HCT116 (cell line): ENCODE data around the gene FGD5. TPM values are rescaled to one million over a fixed set of nuclear protein-coding genes. Genes with fewer than 3 reads are reported as not detected.

Source experiments
- ATAC-seq: fragments of 200-7000 bp; cut with Tn5 transposase; 2 replicates; pipeline ENCODE4 v1.9.1; 2020; ENCODE audit warnings: mild to moderate bottlenecking, moderate library complexity
- BruUV-seq: library from RNA; stranded (reverse); fragments of 400-500 nt; replicated peaks from 2 replicates; lab custom pipeline; 2021; lab: Mats Ljungman, UMichigan
- CTCF ChIA-PET: fragments of 300-600 bp; sonication (Branson Sonifier 250); formaldehyde crosslinking; loops from one replicate; lab custom pipeline; 2021; ENCODE audit warnings: antibody characterized with exemption; lab: Charles Lee
- POLR2A ChIA-PET: fragments of 300-600, 350-600 bp; sonication (Branson Sonifier 250); formaldehyde crosslinking; loops from one replicate; lab custom pipeline; 2021; ENCODE audit warnings: antibody characterized with exemption; lab: Charles Lee
- RAD21 ChIA-PET, 2 experiments: fragments of 300-600 bp; sonication (Branson Sonifier 250); formaldehyde crosslinking; loops; one replicate each; lab custom pipeline; 2023; ENCODE audit warnings: low total read pairs in 2 of 2; ENCODE audit not compliant: uncharacterized antibody in 2 of 2, unreplicated experiment in 2 of 2, low non-redundant PET in 1 of 2; lab: Charles Lee
- DNase-seq: peaks from one replicate; pipeline ENCODE4 v3.0.0-alpha.2; 2010; ENCODE audit warnings: low read depth, low spot score
- H2AFZ ChIP-seq: fragments of 200-600 bp; shearing (Covaris generic), sonication (generic); 2 replicates; pipeline ENCODE4 v1.6.1; 2017; ENCODE audit warnings: low read depth, mixed run types, mixed read lengths, antibody characterized with exemption, low read length; ENCODE audit not compliant: poor library complexity, severe bottlenecking
- H3K27ac ChIP-seq: 2 replicates; pipeline ENCODE4 v1.5.1; 2012; ENCODE audit warnings: low read depth, low read length
- H3K27me3 ChIP-seq: fragments of 200-600 bp; sonication (generic); 2 replicates; pipeline ENCODE4 v1.6.1; 2016; ENCODE audit warnings: mixed run types, low read length, mixed read lengths; ENCODE audit not compliant: insufficient read depth
- H3K36me3 ChIP-seq, 2 experiments: fragments of 200-500 bp in 1 of 2; fragments of 200-600 bp in 1 of 2; sonication (Bioruptor generic) in 1 of 2; sonication (generic) in 1 of 2; 2 replicates each; pipeline versions ENCODE4 v1.5.1 to v1.6.1; 2014 to 2016; ENCODE audit warnings: low read length in 2 of 2, inconsistent platforms in 1 of 2, mixed read lengths in 1 of 2, mixed run types in 1 of 2; ENCODE audit not compliant: insufficient read depth in 2 of 2, control insufficient read depth in 1 of 2
- H3K4me1 ChIP-seq, 2 experiments: fragments of 200-600 bp in 1 of 2; sonication (generic) in 1 of 2; 2 replicates each; pipeline versions ENCODE4 v1.5.1 to v1.6.1; 2012 to 2017; ENCODE audit warnings: low read length in 2 of 2, inconsistent platforms in 1 of 2, mild to moderate bottlenecking in 1 of 2, mixed read lengths in 1 of 2, mixed run types in 1 of 2, moderate library complexity in 1 of 2; ENCODE audit not compliant: insufficient read depth in 2 of 2, control insufficient read depth in 1 of 2
- H3K4me2 ChIP-seq: fragments of 200-600 bp; sonication (generic); 2 replicates; pipeline ENCODE4 v1.6.1; 2017; ENCODE audit warnings: mixed run types, low read length, mixed read lengths
- H3K4me3 ChIP-seq, 2 experiments: fragments of 200-600 bp in 1 of 2; sonication (generic) in 1 of 2; replicated peaks in 1 of 2; 2 replicates each; pipeline ENCODE4 v1.5.1; 2011 to 2016; ENCODE audit warnings: low read length in 2 of 2, control low read depth in 1 of 2, low read depth in 1 of 2, mild to moderate bottlenecking in 1 of 2, mixed read lengths in 1 of 2, mixed run types in 1 of 2
- H3K79me2 ChIP-seq: fragments of 200-600 bp; sonication (generic); 2 replicates; pipeline ENCODE4 v1.6.1; 2017; ENCODE audit warnings: mild to moderate bottlenecking, mixed run types, low read length, moderate library complexity, mixed read lengths; ENCODE audit not compliant: insufficient read depth
- H3K9ac ChIP-seq: fragments of 200-600 bp; sonication (generic); 2 replicates; pipeline ENCODE4 v1.6.1; 2016; ENCODE audit warnings: low read length, mixed read lengths
- H3K9me2 ChIP-seq: fragments of 200-600 bp; sonication (generic), shearing (Covaris generic); 2 replicates; pipeline ENCODE4 v1.6.1; 2017; ENCODE audit warnings: mixed run types, mild to moderate bottlenecking, moderate library complexity; ENCODE audit not compliant: insufficient read depth
- H3K9me3 ChIP-seq, 2 experiments: fragments of 200-500 bp in 1 of 2; fragments of 200-600 bp in 1 of 2; sonication (Bioruptor generic) in 1 of 2; sonication (generic) in 1 of 2; 2 replicates each; pipeline ENCODE4 v1.6.1; 2014 to 2017; ENCODE audit warnings: low read length in 2 of 2, mixed read lengths in 2 of 2, inconsistent platforms in 1 of 2, low read depth in 1 of 2, mild to moderate bottlenecking in 1 of 2, mixed run types in 1 of 2, moderate library complexity in 1 of 2; ENCODE audit not compliant: control insufficient read depth in 1 of 2, insufficient read depth in 1 of 2
- H4K20me1 ChIP-seq: fragments of 200-600 bp; sonication (generic), shearing (Covaris generic); 2 replicates; pipeline ENCODE4 v1.6.1; 2017; ENCODE audit warnings: mixed run types, mild to moderate bottlenecking, moderate library complexity; ENCODE audit not compliant: insufficient read depth
- CEBPB ChIP-seq: IDR thresholded peaks from 2 replicates; pipeline ENCODE4 v1.6.1; 2012; ENCODE audit warnings: low read depth
- ELF1 ChIP-seq: IDR thresholded peaks from 2 replicates; pipeline ENCODE4 v1.6.1; 2012; ENCODE audit warnings: low read depth, borderline replicate concordance
- EZH2 ChIP-seq: fragments of 200-600 bp; sonication (generic); IDR thresholded peaks from 2 replicates; pipeline ENCODE4 v1.6.1; 2017; ENCODE audit warnings: antibody characterized with exemption, mixed run types
- JUND ChIP-seq: IDR thresholded peaks from 2 replicates; pipeline ENCODE4 v1.6.1; 2012
- REST ChIP-seq: IDR thresholded peaks from 2 replicates; pipeline ENCODE4 v1.6.1; 2012; ENCODE audit warnings: low read depth
- SP1 ChIP-seq: IDR thresholded peaks from 2 replicates; pipeline ENCODE4 v1.6.1; 2012; ENCODE audit warnings: low read depth
- SRF ChIP-seq: IDR thresholded peaks from 2 replicates; pipeline ENCODE4 v1.6.1; 2012; ENCODE audit warnings: low read depth
- TCF7L2 ChIP-seq: IDR thresholded peaks from 2 replicates; pipeline ENCODE4 v1.7.0; 2011; ENCODE audit warnings: borderline replicate concordance, inconsistent platforms; ENCODE audit not compliant: insufficient read depth, insufficient read length; ENCODE audit errors: extremely low read depth
- ZBTB33 ChIP-seq: IDR thresholded peaks from 2 replicates; pipeline ENCODE4 v1.6.1; 2011; ENCODE audit warnings: mild to moderate bottlenecking, low read length, moderate library complexity; ENCODE audit not compliant: insufficient replicate concordance; ENCODE audit errors: extremely low read depth
- intact Hi-C: fragments of 100-400 bp; cut with micrococcal nuclease; formaldehyde crosslinking; loops from 2 replicates; pipeline ENCODE4 v1.10.0; 2022
- total RNA-seq: library from RNA; stranded (reverse); gene quantifications from one replicate; pipeline ENCODE4 v1.2.1, GENCODE V29; 2021; ENCODE audit not compliant: unreplicated experiment
- TF ChIP-seq, protein P1 (sequence below): IDR thresholded peaks from 2 replicates; pipeline ENCODE4 v1.6.1; 2012

FGD5 gene
- total RNA-seq, 1 experiment from 2014 or later: 0.22 TPM

GRCh38 chr3:14774431-14774830 lies 44.3 kb upstream of the FGD5 start:
- intact Hi-C loops: no loop called here
- H2AFZ ChIP-seq: no peak overlapping the region
- no peak overlapping the region for H3K9ac ChIP-seq
- no peaks in the 10 kb centered on the region for H3K27me3 ChIP-seq
- no peak overlapping the region for H3K4me2 ChIP-seq
- H3K79me2 ChIP-seq: no peaks in the 10 kb centered on the region
- ChIA-PET POLR2A (no interaction called here), RAD21 (no interaction called here), CTCF (no interaction called here)
- H3K9me3 ChIP-seq: no peaks in the 10 kb centered on the region
- DNase-seq: no peak
- H3K36me3 ChIP-seq: no peaks in the 10 kb centered on the region
- no peak overlapping the region for H3K27ac ChIP-seq
- no peak overlapping the region for H3K4me3 ChIP-seq
- no peaks in the 10 kb centered on the region for H4K20me1 ChIP-seq
- no peaks in the 10 kb centered on the region for H3K4me1 ChIP-seq
- no TSS peak for BruUV-seq
- ATAC-seq: no peak
- TF ChIP-seq JUND: no peak
- TF ChIP-seq, all 23 proteins: peak for 0
- no peaks in the 10 kb centered on the region for H3K9me2 ChIP-seq

GRCh38 chr3:14775011-14775410 lies 43.8 kb upstream of the FGD5 start:
- Histone ChIP-seq H3K79me2 (no peaks in the 10 kb centered on the region), H3K4me3 (no peak overlapping the region), H4K20me1 (no peaks in the 10 kb centered on the region), H3K9me3 (no peaks in the 10 kb centered on the region), H3K4me1 (no peaks in the 10 kb centered on the region), H3K4me2 (no peak overlapping the region), H3K9me2 (no peaks in the 10 kb centered on the region), H3K27ac (no peak overlapping the region), H3K27me3 (no peaks in the 10 kb centered on the region), H3K36me3 (no peaks in the 10 kb centered on the region), H2AFZ (no peak overlapping the region), H3K9ac (no peak overlapping the region)
- TF ChIP-seq, protein P1, sequence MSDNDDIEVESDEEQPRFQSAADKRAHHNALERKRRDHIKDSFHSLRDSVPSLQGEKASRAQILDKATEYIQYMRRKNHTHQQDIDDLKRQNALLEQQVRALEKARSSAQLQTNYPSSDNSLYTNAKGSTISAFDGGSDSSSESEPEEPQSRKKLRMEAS: no peak
- no peak for TF ChIP-seq REST
- no peak for TF ChIP-seq JUND
- TF ChIP-seq ELF1: no peak
- no peak for TF ChIP-seq SP1
- no peak for TF ChIP-seq EZH2
- TF ChIP-seq CEBPB: no peak
- TF ChIP-seq ZBTB33: no peak
- TF ChIP-seq SRF: no peak
- TF ChIP-seq TCF7L2: no peak
- intact Hi-C loops: no loop called here
- ChIA-PET POLR2A (no interaction called here), CTCF (no interaction called here), RAD21 (no interaction called here)
- BruUV-seq: no TSS peak
- no peak for DNase-seq
- no peak for ATAC-seq
